PFSK-1 (cell line): ENCODE results near the gene DGLUCY.

Experiments
- FOXP2 ChIP-seq: optimal IDR thresholded peaks from 2 replicates; pipeline ENCODE3; 2011; ENCODE audit warnings: borderline replicate concordance, control low read depth, inconsistent platforms; ENCODE audit not compliant: insufficient read depth; ENCODE audit errors: extremely low read length, extremely low read depth
- POLR2AphosphoS5 ChIP-seq: IDR thresholded peaks from 2 replicates; pipeline ENCODE4 v1.6.1; 2012; ENCODE audit warnings: low read depth, mild to moderate bottlenecking, control low read depth, low read length, moderate library complexity
- SIN3A ChIP-seq: IDR thresholded peaks from 2 replicates; pipeline ENCODE4 v1.6.1; 2012; ENCODE audit warnings: mild to moderate bottlenecking, low read length, moderate library complexity, borderline replicate concordance; ENCODE audit not compliant: insufficient read depth
- TAF1 ChIP-seq: IDR thresholded peaks from 2 replicates; pipeline ENCODE4 v1.6.1; 2012; ENCODE audit warnings: low read length, control low read depth, borderline replicate concordance; ENCODE audit not compliant: insufficient read depth
- TF ChIP-seq, protein P1 (sequence below), 2 experiments: IDR thresholded peaks; 2 replicates each; pipeline versions ENCODE4 v1.6.1 to v1.8.0; 2011 to 2012; ENCODE audit warnings: low read depth in 2 of 2, low read length in 2 of 2, control low read depth in 1 of 2, inconsistent platforms in 1 of 2, mild to moderate bottlenecking in 1 of 2, moderate library complexity in 1 of 2; ENCODE audit not compliant: insufficient read depth in 1 of 2

DNA sequence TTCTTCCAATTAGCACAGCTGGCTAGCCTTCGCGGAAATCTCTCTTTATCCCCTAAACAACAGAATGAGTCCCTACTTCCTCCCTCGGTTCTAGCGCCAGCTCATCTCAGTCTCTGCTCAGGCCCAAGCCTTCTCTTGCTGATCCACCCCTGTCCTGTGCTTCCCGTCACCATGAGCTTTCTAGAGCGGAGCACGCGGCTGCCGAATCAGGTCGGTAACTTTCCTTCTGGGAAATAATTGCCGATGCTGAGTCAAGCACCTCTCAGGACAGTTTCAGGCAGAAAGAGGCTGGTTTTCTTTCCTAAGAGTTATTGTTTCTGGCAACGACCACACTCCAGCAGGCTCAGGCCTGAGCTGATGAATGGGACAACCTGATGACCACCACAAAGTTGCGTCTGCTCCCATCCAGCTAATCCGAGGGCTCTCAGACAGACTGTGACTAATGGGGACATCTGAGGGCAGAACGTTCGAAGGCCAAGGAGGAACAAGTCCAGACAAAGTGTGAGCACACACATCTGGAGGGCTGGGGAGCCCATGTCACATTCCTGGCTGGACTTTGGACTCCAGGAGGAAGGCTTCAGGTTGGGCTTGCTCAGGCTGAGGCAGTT, 144.2 kb downstream of the DGLUCY start:
- TF ChIP-seq, protein P1, sequence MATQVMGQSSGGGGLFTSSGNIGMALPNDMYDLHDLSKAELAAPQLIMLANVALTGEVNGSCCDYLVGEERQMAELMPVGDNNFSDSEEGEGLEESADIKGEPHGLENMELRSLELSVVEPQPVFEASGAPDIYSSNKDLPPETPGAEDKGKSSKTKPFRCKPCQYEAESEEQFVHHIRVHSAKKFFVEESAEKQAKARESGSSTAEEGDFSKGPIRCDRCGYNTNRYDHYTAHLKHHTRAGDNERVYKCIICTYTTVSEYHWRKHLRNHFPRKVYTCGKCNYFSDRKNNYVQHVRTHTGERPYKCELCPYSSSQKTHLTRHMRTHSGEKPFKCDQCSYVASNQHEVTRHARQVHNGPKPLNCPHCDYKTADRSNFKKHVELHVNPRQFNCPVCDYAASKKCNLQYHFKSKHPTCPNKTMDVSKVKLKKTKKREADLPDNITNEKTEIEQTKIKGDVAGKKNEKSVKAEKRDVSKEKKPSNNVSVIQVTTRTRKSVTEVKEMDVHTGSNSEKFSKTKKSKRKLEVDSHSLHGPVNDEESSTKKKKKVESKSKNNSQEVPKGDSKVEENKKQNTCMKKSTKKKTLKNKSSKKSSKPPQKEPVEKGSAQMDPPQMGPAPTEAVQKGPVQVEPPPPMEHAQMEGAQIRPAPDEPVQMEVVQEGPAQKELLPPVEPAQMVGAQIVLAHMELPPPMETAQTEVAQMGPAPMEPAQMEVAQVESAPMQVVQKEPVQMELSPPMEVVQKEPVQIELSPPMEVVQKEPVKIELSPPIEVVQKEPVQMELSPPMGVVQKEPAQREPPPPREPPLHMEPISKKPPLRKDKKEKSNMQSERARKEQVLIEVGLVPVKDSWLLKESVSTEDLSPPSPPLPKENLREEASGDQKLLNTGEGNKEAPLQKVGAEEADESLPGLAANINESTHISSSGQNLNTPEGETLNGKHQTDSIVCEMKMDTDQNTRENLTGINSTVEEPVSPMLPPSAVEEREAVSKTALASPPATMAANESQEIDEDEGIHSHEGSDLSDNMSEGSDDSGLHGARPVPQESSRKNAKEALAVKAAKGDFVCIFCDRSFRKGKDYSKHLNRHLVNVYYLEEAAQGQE (IDR thresholded peaks at IDR 0.05; ENCODE audit: insufficient read depth in 1 of 2, low read depth in 2 of 2, low read length in 2 of 2), result no peak
- no peak for TF ChIP-seq FOXP2
- no peak for TF ChIP-seq TAF1
- no peak for TF ChIP-seq POLR2AphosphoS5
- no peak for TF ChIP-seq SIN3A
